ENCODE results near the gene CUX1. TPM values are rescaled to one million over a fixed set of nuclear protein-coding genes. Genes with fewer than 3 reads are reported as not detected.

The CUX1 gene
- total RNA-seq, 4 donors from 2014 or later: 93.8 to 156 (median 112) TPM

DNA sequence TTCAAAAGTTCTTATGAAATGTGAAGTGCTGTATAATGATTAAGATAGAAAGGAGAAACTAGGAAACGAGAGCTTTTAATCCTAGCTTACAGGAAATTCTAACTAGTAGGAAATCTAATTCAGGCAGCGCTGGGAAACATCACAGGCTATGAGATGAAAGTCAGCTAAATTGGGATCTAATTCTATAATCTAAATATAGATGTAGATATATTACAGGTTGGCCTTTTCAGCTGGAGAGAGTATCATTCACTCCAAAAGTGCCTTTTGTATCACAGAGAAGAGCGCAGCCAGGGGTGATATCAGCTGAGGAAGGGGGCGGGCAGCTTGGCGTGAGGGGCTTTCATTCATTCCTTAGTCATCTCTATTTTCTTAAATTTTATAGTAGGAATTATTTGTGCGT lies 157.0 kb downstream of the CUX1 start:
- no peaks in the 10 kb centered on the region for H3K4me1 ChIP-seq
- DNase-seq: no peak
- no peaks in the 10 kb centered on the region for H3K36me3 ChIP-seq
- intact Hi-C loops (cut with DNase I): no loop called here
- no peak overlapping the region for H3K27ac ChIP-seq
- H3K9me3 ChIP-seq: no peaks in the 10 kb centered on the region
- H3K27me3 ChIP-seq: no peaks in the 10 kb centered on the region
- 92 to 95% methylated on average over 6 of the region's 6 CpGs for WGBS, 2 donors
- no peak overlapping the region for H3K4me3 ChIP-seq (replicated peaks in 1 of 3)
- TF ChIP-seq POLR2A (IDR thresholded peaks at IDR 0.05): no peak
- TF ChIP-seq, protein P1, sequence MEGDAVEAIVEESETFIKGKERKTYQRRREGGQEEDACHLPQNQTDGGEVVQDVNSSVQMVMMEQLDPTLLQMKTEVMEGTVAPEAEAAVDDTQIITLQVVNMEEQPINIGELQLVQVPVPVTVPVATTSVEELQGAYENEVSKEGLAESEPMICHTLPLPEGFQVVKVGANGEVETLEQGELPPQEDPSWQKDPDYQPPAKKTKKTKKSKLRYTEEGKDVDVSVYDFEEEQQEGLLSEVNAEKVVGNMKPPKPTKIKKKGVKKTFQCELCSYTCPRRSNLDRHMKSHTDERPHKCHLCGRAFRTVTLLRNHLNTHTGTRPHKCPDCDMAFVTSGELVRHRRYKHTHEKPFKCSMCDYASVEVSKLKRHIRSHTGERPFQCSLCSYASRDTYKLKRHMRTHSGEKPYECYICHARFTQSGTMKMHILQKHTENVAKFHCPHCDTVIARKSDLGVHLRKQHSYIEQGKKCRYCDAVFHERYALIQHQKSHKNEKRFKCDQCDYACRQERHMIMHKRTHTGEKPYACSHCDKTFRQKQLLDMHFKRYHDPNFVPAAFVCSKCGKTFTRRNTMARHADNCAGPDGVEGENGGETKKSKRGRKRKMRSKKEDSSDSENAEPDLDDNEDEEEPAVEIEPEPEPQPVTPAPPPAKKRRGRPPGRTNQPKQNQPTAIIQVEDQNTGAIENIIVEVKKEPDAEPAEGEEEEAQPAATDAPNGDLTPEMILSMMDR (IDR thresholded peaks at IDR 0.05): no peak

DNA sequence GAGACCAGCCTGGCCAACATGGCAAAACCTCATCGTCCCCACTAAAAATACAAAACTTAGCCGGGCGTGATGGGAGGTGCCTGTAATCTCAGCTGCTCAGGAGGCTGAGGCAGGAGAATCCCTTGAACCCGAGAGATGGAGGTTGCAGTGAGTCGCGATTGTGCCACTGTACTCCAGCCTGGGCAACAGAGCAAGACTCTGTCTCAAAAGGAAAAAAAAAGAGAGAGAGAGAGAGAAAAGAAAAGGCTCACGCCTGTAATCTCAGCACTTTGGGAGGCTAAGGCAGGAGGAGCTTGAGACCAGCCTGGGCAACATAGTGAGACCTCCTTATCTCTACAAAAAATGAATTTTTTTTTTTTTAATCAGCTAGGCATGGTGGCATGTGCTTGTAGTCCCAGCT lies 157.6 kb downstream of the CUX1 start:
- TF ChIP-seq POLR2A (IDR thresholded peaks at IDR 0.05): no peak
- TF ChIP-seq, protein P1 (IDR thresholded peaks at IDR 0.05): no peak

DNA sequence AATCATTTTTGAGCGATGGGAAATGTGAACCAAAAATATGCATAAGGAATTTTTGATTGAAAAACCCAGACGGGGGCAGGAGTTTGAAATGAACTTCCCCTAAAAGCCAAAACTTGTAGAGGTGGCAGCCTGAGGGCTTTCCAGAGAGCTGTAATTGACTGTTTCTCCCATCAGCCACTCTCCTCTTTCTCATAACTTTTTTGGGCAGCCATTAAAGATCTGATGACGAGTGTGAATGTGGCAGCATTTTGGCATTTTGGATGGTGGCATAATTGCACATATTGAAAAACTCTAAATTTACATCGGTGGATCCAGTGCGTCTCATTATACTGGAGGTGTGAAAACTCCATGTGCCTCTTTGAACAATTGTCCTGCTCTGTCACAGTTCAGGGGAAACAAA lies 159.0 kb downstream of the CUX1 start:
- Histone ChIP-seq H3K36me3 (no peaks in the 10 kb centered on the region), H3K9me3 (no peaks in the 10 kb centered on the region), H3K4me1 (no peaks in the 10 kb centered on the region), H3K4me3 (replicated peaks in 1 of 3) (no peak overlapping the region), H3K27ac (no peak overlapping the region), H3K27me3 (no peaks in the 10 kb centered on the region)
- no peak for TF ChIP-seq POLR2A (IDR thresholded peaks at IDR 0.05)
- TF ChIP-seq, protein P1 (IDR thresholded peaks at IDR 0.05): no peak
- DNase-seq: no peak
- 83 to 90% methylated on average over 5 of the region's 5 CpGs for WGBS, 2 donors
- intact Hi-C loops (cut with DNase I): no loop called here

More for the DNA sequence above, 157.6 kb downstream of the CUX1 start:
- 92 to 93% methylated on average over 7 of the region's 7 CpGs for WGBS, 2 donors
- Histone ChIP-seq H3K27ac (no peak overlapping the region), H3K36me3 (no peaks in the 10 kb centered on the region), H3K27me3 (no peaks in the 10 kb centered on the region), H3K9me3 (no peaks in the 10 kb centered on the region), H3K4me3 (replicated peaks in 1 of 3) (no peak overlapping the region), H3K4me1 (no peaks in the 10 kb centered on the region)
- intact Hi-C loops (cut with DNase I): no loop called here
- no peak for DNase-seq

DNA sequence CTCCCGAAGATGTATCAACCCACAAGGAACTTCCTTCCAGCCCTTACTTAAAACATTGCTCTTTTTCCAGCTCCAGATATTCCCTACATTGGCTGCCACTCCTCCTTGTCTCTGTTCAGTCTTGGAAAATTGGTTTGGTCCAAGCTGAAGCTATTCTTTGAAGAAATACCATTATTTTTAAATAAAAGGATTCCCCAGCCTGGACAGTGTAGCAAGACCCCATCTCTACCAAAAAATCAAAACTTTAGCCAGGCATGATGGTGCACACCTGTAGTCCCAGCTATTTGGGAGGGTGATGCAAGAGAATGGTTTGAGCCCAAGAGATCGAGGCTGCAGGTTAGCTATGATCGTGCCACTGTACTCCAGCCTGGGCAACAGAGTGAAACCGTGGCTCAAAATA lies 159.8 kb downstream of the CUX1 start:
- Histone ChIP-seq H3K4me3 (replicated peaks in 1 of 3) (no peak overlapping the region), H3K27ac (no peak overlapping the region), H3K9me3 (no peaks in the 10 kb centered on the region), H3K36me3 (no peaks in the 10 kb centered on the region), H3K27me3 (no peaks in the 10 kb centered on the region), H3K4me1 (no peaks in the 10 kb centered on the region)
- 95 to 98% methylated on average over 4 of the region's 4 CpGs for WGBS, 2 donors
- TF ChIP-seq, protein P1 (IDR thresholded peaks at IDR 0.05): no peak
- TF ChIP-seq POLR2A (IDR thresholded peaks at IDR 0.05): no peak
- intact Hi-C loops (cut with DNase I): no loop called here
- DNase-seq: no peak

DNA sequence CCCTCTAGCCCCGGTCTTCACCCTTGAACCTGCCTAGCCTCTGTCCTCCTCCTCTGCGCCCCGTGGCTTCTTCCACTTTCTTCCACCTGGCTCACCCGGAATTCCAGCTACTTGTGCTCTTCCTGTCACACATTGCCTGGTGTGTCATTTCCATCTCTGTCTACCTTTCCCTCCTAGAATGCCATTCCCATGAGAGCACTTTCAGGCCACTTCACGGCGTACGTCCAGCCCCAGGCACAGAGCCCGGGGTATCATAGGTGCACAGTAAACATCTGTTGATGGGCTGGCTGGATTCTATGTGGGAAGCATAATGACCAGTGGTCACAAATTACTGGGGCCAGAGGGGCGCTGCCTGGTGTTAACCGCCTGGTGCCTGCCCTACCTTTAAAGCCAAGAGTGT lies 161.3 kb downstream of the CUX1 start:
- WGBS, 2 donors: 78 to 80% methylated on average over 10 of the region's 10 CpGs
- Histone ChIP-seq H3K4me3 (replicated peaks in 1 of 3) (no peak overlapping the region), H3K27me3 (no peaks in the 10 kb centered on the region), H3K9me3 (no peaks in the 10 kb centered on the region), H3K4me1 (no peaks in the 10 kb centered on the region), H3K36me3 (no peaks in the 10 kb centered on the region), H3K27ac (no peak overlapping the region)
- TF ChIP-seq, protein P1 (IDR thresholded peaks at IDR 0.05): no peak
- no peak for TF ChIP-seq POLR2A (IDR thresholded peaks at IDR 0.05)
- DNase-seq: no peak
- intact Hi-C loops (cut with DNase I): no loop called here
